Activated CD8-positive, alpha-beta memory T cell treated with anti-CD3 and anti-CD28 coated beads, Interleukin-2, amount 50 U/mL, for 1 hour (primary cell): ENCODE measurements around the gene NEBL.

ENCODE experiments used
- DNase-seq: peaks from one replicate; pipeline ENCODE4 v3.0.0-alpha.2; 2020; ENCODE audit errors: extremely low read depth

The NEBL gene

DNA sequence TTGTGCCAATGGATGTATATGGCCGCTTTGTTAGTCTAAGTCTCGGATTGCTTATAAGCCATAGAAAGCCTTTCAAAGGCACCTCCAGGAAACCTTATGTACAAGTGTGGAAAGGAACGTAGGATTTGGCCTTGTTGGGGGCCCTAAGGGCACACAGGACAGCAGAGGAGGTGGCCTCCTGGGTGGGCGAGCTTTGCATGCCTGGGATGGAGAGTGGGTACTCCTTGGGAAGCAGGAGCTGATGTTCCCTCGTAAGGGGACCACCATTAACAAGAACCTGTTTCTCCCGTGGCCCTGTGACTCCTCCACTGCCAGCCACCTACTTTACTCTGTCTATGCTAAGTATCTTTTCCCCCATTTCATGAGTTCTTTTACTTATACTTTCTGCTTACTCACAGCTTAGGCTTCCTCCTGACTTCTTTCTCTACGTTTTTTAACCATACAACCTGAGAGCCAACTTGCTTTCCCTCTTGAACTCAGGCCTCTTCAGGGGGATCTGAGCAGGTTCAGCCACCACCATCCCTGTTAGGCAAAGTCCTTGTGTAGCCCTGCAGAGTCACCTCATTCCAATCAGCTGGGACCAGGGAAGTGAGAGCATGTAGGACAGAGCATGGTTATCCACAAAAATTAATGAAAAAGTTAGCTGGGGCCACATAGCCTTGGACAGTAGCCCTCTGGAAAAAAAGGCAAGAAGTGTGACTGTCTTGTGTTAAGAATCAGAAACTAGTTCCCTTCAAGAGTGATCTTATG lies 118.9 kb downstream of the NEBL start:
- no peak for DNase-seq

DNA sequence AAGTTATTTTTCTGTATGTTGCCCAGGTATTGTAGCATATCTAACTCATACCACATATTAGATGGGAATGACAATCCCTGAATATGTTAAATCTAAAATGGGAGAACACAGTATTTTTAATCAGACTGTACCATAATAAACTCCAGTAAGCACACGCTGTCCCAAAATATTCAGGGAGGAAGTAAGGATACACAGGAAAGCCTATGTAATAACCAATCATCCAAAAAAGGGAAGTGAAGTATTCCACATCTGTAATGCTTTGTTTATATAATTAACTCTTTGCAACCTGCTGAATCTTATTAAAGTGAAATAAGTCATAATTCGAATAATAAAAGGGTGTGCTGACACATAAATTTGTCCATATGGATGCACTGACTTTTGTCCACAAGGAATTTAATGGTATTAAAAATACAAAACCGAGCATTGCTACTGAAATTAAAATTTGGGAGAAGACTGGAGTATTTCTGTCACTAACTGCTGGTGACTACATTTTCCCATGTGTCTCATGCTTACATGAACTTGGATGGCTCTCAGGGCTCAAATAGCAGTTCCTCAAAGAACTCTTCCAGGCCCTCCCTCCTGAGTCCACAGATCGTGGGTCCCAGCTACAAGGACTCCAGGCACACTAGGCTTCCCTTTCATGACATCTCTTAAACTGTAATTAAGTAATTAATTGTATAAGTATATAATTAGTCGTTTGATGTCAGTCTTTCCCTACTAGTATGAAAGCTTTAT lies 120.6 kb downstream of the NEBL start:
- DNase-seq: no peak

- no peak for DNase-seq
Measured at GRCh38 chr10:20771051-20771450, 126.1 kb downstream of the NEBL start.

DNA sequence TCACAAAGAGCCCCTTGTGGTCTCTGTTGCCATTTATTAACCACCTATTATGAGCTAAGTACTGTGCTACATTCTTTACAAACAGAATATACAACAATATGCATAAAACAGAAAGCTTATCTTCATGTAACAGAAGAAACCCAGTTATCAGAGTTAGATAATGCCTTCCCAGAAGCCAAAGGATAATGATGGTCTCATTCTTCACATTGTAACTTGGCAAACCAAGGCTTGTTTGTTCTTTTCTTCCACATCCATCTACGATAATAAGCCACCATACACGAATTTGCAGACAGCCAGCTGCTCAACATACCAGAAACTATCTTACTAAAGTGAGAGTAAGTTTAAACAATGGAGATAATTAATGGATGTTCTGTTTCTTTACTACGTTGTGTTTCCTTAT lies 127.6 kb downstream of the NEBL start:
- DNase-seq: no peak

- no peak for DNase-seq
Measured at GRCh38 chr10:20768843-20769242, 128.3 kb downstream of the NEBL start.

DNA sequence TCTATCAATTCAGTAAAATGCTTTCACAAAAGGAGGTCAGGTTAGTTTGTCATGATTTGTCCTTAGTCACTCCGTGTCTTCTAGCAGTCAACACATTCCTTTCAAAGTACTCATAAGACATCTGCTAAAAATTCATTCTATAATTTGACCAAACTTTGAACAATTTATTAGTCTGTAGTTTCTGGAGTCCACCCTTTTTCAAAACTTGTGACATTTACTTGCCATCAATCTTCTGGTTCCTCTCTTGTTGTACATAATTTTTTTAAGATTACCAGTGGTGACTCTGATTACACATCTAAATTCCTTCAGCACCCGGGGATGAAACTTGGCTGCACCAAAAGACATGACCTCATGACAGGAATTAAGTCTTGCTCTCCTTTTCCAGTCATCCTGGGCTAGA lies 130.1 kb downstream of the NEBL start:
- no peak for DNase-seq

DNA sequence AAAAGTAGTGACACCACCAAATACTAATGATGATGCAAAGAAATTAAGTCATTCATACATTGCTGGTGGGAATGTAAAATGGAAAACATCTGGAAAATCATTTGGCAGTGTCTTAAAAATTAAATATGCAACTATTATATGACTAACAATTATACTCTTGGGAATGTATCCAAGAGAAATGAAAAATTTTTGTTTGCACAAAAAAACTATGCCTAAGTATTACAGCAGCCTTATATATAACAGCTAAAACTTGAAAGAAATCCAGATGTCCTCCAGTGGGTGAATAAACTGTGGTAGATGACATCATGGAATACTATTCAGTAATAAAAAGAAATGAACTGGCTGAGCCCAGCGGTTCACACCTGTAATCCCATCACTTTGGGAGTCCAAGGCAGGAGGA lies 132.0 kb downstream of the NEBL start:
- DNase-seq: no peak

GRCh38 chr10:20760460-20760859 lies 136.7 kb downstream of the NEBL start:
- DNase-seq: no peak

DNA sequence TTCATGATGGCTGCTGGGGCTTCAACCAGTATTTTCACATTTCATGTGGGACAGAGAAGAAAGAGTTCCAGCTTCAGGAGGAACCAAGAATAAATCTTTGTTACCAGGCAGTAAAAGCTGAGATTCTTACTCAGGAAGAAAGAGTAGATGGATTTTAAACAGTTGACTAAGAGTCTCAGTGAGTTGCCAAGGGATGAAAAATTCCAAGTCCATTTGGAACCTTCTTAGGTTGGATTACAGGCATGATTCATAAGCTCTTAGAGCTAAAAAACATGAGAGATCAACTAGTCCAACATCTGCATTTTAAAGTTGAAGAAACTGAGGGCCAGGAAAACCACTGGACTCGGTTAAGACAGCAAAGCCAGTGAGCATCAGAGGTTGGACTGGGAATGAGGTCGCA lies 148.6 kb downstream of the NEBL start:
- no peak for DNase-seq

GRCh38 chr10:20747782-20748181 lies 149.3 kb downstream of the NEBL start:
- DNase-seq: no peak

GRCh38 chr10:20746856-20747255 lies 150.3 kb downstream of the NEBL start:
- no peak for DNase-seq

GRCh38 chr10:20745556-20746375 lies 151.3 kb downstream of the NEBL start:
- no peak for DNase-seq

GRCh38 chr10:20744821-20745220 lies 152.3 kb downstream of the NEBL start:
- DNase-seq: no peak

DNA sequence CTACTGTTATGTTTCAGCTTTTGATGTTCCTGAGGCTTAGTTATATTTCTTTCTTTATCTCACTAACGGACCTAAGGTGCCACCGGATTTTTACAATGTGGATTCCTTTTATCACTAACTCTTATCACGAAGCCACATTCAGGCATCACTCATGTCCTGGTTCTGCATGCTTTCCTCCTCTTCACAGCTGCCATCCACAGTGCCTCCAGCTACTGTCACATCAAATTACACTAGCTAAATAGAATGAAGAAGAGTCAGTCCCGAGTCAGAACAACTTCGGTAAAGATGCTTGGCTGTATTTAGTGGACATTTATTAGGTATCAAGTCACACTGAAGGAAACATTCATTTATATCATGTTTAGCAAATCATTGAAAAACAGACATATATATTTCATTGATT lies 153.2 kb downstream of the NEBL start:
- no peak for DNase-seq

- DNase-seq: no peak
Measured at GRCh38 chr10:20742737-20743541, 154.2 kb downstream of the NEBL start.

DNA sequence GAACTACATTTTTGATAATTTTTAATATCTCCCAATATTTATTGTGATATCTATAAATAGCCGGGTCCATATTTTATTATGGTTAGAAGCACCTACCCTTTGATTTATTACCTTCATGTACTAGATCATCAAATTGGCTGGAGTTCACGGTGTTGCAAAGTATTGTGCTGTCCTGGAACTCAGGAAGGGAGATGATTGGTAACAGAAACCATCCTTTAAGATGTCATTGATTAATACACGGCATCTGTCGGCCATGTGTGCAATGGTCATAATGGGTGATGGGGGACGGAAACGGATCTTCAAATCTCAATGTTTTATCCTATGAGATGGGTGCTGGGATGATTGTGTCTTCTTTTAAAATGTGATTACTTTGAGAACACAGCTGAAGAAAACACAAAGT lies 157.0 kb downstream of the NEBL start:
- no peak for DNase-seq

GRCh38 chr10:20737107-20737506 lies 160.0 kb downstream of the NEBL start:
- no peak for DNase-seq
